NCI-H187 treated with DMSO at 0.1 percent for 48 hours (cell line): ENCODE results near the gene SDCCAG8.
"Not testable (repeated sequence)": the region's sequence is repeated elsewhere in the genome, so short reads cannot be mapped to it uniquely, and the experiment has no call there.

Experiments
- DNase-seq: peaks from one replicate; lab custom pipeline; 2025; lab: John Stamatoyannopoulos, UW

SDCCAG8 gene

GRCh38 chr1:243335292-243335691, 79.5 kb downstream of the SDCCAG8 start:
- no peak for DNase-seq

- no peak for DNase-seq
These were observed 80.3 kb downstream of the SDCCAG8 start for GRCh38 chr1:243336163-243336562.

GRCh38 chr1:243338848-243339247, 83.0 kb downstream of the SDCCAG8 start:
- DNase-seq, result not testable (repeated sequence)

GRCh38 chr1:243341074-243341473, 85.2 kb downstream of the SDCCAG8 start:
- no peak for DNase-seq

- no peak for DNase-seq
These were observed 88.4 kb downstream of the SDCCAG8 start for GRCh38 chr1:243343970-243344937.

GRCh38 chr1:243345205-243345604, 89.4 kb downstream of the SDCCAG8 start:
- DNase-seq, result no peak

- DNase-seq, result no peak
These were observed 90.2 kb downstream of the SDCCAG8 start for GRCh38 chr1:243346016-243346415.

- no peak for DNase-seq
These were observed 90.6 kb downstream of the SDCCAG8 start for GRCh38 chr1:243346468-243346867.

GRCh38 chr1:243348331-243348730, 92.5 kb downstream of the SDCCAG8 start:
- no peak for DNase-seq

GRCh38 chr1:243349128-243349527, 93.3 kb downstream of the SDCCAG8 start:
- no peak for DNase-seq

GRCh38 chr1:243351337-243351736, 95.5 kb downstream of the SDCCAG8 start:
- no peak for DNase-seq

GRCh38 chr1:243354511-243355153, 98.8 kb downstream of the SDCCAG8 start:
- no peak for DNase-seq

GRCh38 chr1:243363832-243364231, 108.0 kb downstream of the SDCCAG8 start:
- DNase-seq, result no peak

GRCh38 chr1:243364330-243364729, 108.5 kb downstream of the SDCCAG8 start:
- no peak for DNase-seq

GRCh38 chr1:243364866-243365265, 109.0 kb downstream of the SDCCAG8 start:
- DNase-seq, result no peak

GRCh38 chr1:243367314-243367713, 111.5 kb downstream of the SDCCAG8 start:
- DNase-seq, result no peak

- DNase-seq, result no peak
These were observed 118.6 kb downstream of the SDCCAG8 start for GRCh38 chr1:243374412-243374811.

- no peak for DNase-seq
These were observed 119.8 kb downstream of the SDCCAG8 start for GRCh38 chr1:243375596-243375995.

GRCh38 chr1:243378669-243379068, 122.8 kb downstream of the SDCCAG8 start:
- DNase-seq, result no peak

GRCh38 chr1:243379208-243379607, 123.4 kb downstream of the SDCCAG8 start:
- DNase-seq, result no peak

GRCh38 chr1:243379706-243380105, 123.9 kb downstream of the SDCCAG8 start:
- no peak for DNase-seq

- DNase-seq, result no peak
These were observed 132.4 kb downstream of the SDCCAG8 start for GRCh38 chr1:243388276-243388675.

- no peak for DNase-seq
These were observed 134.4 kb downstream of the SDCCAG8 start for GRCh38 chr1:243390162-243390791.
